HepG2 (cell line): ENCODE measurements around the gene RBM47. TPM values are rescaled to one million over a fixed set of nuclear protein-coding genes. Genes with fewer than 3 reads are reported as not detected.

ENCODE experiments used
- RBAK ChIP-seq: sonication (generic); formaldehyde crosslinking; IDR thresholded peaks from 2 replicates; pipeline ENCODE4 v1.5.1; 2020; ENCODE audit warnings: mild to moderate bottlenecking, missing genetic modification reagents
- RBFOX2 ChIP-seq: fragments of 200-400 bp; formaldehyde crosslinking; IDR thresholded peaks from 2 replicates; pipeline ENCODE4 v1.6.1; 2017; ENCODE audit warnings: low read depth, mild to moderate bottlenecking, low read length
- REPIN1 ChIP-seq: sonication (generic); formaldehyde crosslinking; IDR thresholded peaks from 2 replicates; pipeline ENCODE4 v1.8.0; 2022; ENCODE audit warnings: missing genetic modification reagents, low read depth, mild to moderate bottlenecking, borderline replicate concordance
- SMC3 ChIP-seq: IDR thresholded peaks from 2 replicates; pipeline ENCODE4 v1.6.1; 2011; ENCODE audit warnings: low read length, improper control_type of control experiment
- SOX13 ChIP-seq, 3 experiments: fragments of 450-650 bp in 1 of 3; sonication (generic) in 1 of 3; formaldehyde crosslinking in 1 of 3; IDR thresholded peaks in 2 of 3; conservative IDR thresholded peaks in 1 of 3; 2 replicates each; pipeline versions ENCODE4 v1.5.0 to v1.6.1; 2016 to 2020; ENCODE audit warnings: antibody characterized with exemption in 1 of 3, mild to moderate bottlenecking in 1 of 3, missing compliant biosample characterization in 1 of 3, missing genetic modification reagents in 1 of 3, moderate library complexity in 1 of 3
- SPEN ChIP-seq: sonication (generic); formaldehyde crosslinking; IDR thresholded peaks from 2 replicates; pipeline ENCODE4 v1.5.1; 2020; ENCODE audit warnings: low read depth, mild to moderate bottlenecking, missing genetic modification reagents
- TGIF2 ChIP-seq: IDR thresholded peaks from 2 replicates; pipeline ENCODE4 v1.6.1; 2016; ENCODE audit warnings: control low read depth, missing compliant biosample characterization
- ZNF737 ChIP-seq: sonication (generic); formaldehyde crosslinking; IDR thresholded peaks from 2 replicates; pipeline ENCODE4 v1.5.0; 2020; ENCODE audit warnings: missing genetic modification reagents, mild to moderate bottlenecking, borderline replicate concordance
- ZNF749 ChIP-seq: sonication (generic); formaldehyde crosslinking; IDR thresholded peaks from 2 replicates; pipeline ENCODE4 v1.8.0; 2022; ENCODE audit warnings: mild to moderate bottlenecking, missing genetic modification reagents, moderate library complexity, borderline replicate concordance
- polyA plus RNA-seq, 8 experiments: library from polyadenylated mRNA; depleted of rRNA in 3 of 8; stranded (reverse) in 7 of 8; unstranded in 1 of 8; fragments of >200 nt; fragmentation: Illumina TruSeq in 4 of 8; extraction: Trizol in 4 of 8; gene quantifications; 2 replicates each; pipeline versions ENCODE4 v1.2.1 to v1.2.3, GENCODE V29; 2011 to 2016; ENCODE audit warnings: low read depth in 4 of 8, missing spikeins in 1 of 8, mixed read lengths in 1 of 8; ENCODE audit not compliant: insufficient read depth in 1 of 8
- total RNA-seq, 5 experiments: library from RNA; depleted of rRNA; stranded (reverse); fragments of >200 nt; fragmentation: Illumina TruSeq; extraction: Trizol; gene quantifications; 2 replicates each; pipeline ENCODE4 v1.2.3, GENCODE V29; 2016; ENCODE audit warnings: low read depth in 1 of 5
- TF ChIP-seq, protein P1 (sequence below): sonication (generic); formaldehyde crosslinking; IDR thresholded peaks from 2 replicates; pipeline ENCODE4 v1.4.0; 2020; ENCODE audit warnings: mild to moderate bottlenecking, missing genetic modification reagents, borderline replicate concordance
- TF ChIP-seq, protein P2 (sequence below), 2 experiments: sonication (generic) in 1 of 2; formaldehyde crosslinking in 1 of 2; IDR thresholded peaks; 2 replicates each; pipeline versions ENCODE4 v1.4.0 to v1.6.1; 2016 to 2020; ENCODE audit warnings: borderline replicate concordance in 1 of 2, low read depth in 1 of 2, mild to moderate bottlenecking in 1 of 2, missing genetic modification reagents in 1 of 2
- TF ChIP-seq, protein P3 (sequence below): sonication (generic); formaldehyde crosslinking; IDR thresholded peaks from 2 replicates; pipeline ENCODE4 v1.4.0; 2020; ENCODE audit warnings: mild to moderate bottlenecking, missing genetic modification reagents

Gene RBM47
- total and polyA plus RNA-seq, 2 of the 13 experiments (the other 11 are each of a cell fraction or from before 2014, with no cell fraction given): 1.2 to 2.5 TPM

DNA sequence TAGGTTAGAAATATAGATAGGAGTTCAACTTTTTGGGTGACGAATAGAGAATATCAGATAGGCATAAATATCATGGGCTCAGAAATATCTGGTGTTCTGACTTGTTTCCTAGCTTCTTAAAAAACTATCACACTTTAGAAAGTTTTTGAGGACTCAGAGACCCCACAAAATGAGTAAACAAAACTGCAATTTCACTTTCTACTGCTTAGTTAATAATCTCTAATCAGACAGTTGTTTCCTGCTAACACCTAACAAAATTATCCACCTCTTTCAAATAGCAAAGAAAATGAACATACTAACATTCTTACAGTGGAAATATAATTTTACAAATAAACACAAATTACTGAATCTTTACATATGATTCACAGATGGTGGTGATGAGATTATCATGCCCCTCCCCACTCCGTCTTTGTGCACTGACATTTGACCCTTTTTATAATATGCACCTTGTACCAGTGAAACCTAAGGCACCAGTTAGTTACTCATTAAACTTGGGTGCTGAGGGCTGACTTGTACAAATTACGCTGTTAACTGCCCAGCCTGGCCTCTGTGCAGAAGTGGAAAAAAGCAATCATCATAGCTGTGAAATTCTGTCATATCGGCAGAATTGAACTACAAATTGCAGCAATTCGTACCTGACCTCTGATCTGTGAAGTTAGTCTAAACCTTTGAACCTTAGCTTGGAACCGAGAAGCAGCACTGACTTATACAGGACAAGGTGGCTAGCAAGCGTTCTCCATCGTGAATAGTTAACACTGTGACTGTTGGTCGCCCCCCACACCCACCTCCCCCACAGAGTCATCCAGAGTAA, 155.9 kb downstream of the RBM47 start (continued):
- TF ChIP-seq, protein P1, sequence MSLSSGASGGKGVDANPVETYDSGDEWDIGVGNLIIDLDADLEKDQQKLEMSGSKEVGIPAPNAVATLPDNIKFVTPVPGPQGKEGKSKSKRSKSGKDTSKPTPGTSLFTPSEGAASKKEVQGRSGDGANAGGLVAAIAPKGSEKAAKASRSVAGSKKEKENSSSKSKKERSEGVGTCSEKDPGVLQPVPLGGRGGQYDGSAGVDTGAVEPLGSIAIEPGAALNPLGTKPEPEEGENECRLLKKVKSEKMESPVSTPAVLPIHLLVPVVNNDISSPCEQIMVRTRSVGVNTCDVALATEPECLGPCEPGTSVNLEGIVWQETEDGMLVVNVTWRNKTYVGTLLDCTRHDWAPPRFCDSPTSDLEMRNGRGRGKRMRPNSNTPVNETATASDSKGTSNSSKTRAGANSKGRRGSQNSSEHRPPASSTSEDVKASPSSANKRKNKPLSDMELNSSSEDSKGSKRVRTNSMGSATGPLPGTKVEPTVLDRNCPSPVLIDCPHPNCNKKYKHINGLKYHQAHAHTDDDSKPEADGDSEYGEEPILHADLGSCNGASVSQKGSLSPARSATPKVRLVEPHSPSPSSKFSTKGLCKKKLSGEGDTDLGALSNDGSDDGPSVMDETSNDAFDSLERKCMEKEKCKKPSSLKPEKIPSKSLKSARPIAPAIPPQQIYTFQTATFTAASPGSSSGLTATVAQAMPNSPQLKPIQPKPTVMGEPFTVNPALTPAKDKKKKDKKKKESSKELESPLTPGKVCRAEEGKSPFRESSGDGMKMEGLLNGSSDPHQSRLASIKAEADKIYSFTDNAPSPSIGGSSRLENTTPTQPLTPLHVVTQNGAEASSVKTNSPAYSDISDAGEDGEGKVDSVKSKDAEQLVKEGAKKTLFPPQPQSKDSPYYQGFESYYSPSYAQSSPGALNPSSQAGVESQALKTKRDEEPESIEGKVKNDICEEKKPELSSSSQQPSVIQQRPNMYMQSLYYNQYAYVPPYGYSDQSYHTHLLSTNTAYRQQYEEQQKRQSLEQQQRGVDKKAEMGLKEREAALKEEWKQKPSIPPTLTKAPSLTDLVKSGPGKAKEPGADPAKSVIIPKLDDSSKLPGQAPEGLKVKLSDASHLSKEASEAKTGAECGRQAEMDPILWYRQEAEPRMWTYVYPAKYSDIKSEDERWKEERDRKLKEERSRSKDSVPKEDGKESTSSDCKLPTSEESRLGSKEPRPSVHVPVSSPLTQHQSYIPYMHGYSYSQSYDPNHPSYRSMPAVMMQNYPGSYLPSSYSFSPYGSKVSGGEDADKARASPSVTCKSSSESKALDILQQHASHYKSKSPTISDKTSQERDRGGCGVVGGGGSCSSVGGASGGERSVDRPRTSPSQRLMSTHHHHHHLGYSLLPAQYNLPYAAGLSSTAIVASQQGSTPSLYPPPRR (CRISPR knock-in tag): peak; percentile 100
- TF ChIP-seq SMC3 (peak; percentile 32; the same call in 1 of the 2 replicates), RBFOX2 (no peak), ZNF749 (CRISPR knock-in tag) (no peak), REPIN1 (CRISPR knock-in tag) (peak; percentile 97), TGIF2 (CRISPR knock-in tag) (no peak), RBAK (0 out of 2 replicates have a peak, but pooled peaks have one; percentile 44), ZNF737 (CRISPR knock-in tag) (no peak), SPEN (CRISPR knock-in tag) (no peak), SOX13 (IDR thresholded peaks at IDR 0.05) (peak; percentile 66), SOX13 (CRISPR knock-in tag; conservative IDR thresholded peaks at IDR 0.05 in 1 of 2, IDR thresholded peaks at IDR 0.05 in 1 of 2) (peak in 1 of 2 experiments; percentile 74; a peak in 2 of 4 replicates)
- TF ChIP-seq, protein P2, sequence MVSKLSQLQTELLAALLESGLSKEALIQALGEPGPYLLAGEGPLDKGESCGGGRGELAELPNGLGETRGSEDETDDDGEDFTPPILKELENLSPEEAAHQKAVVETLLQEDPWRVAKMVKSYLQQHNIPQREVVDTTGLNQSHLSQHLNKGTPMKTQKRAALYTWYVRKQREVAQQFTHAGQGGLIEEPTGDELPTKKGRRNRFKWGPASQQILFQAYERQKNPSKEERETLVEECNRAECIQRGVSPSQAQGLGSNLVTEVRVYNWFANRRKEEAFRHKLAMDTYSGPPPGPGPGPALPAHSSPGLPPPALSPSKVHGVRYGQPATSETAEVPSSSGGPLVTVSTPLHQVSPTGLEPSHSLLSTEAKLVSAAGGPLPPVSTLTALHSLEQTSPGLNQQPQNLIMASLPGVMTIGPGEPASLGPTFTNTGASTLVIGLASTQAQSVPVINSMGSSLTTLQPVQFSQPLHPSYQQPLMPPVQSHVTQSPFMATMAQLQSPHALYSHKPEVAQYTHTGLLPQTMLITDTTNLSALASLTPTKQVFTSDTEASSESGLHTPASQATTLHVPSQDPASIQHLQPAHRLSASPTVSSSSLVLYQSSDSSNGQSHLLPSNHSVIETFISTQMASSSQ (IDR thresholded peaks at IDR 0.05; ENCODE audit: low read depth): peak; percentile 97
- TF ChIP-seq, protein P2 (CRISPR knock-in tag; IDR thresholded peaks at IDR 0.05; ENCODE audit: borderline replicate concordance): peak; percentile 98
- TF ChIP-seq, protein P3, sequence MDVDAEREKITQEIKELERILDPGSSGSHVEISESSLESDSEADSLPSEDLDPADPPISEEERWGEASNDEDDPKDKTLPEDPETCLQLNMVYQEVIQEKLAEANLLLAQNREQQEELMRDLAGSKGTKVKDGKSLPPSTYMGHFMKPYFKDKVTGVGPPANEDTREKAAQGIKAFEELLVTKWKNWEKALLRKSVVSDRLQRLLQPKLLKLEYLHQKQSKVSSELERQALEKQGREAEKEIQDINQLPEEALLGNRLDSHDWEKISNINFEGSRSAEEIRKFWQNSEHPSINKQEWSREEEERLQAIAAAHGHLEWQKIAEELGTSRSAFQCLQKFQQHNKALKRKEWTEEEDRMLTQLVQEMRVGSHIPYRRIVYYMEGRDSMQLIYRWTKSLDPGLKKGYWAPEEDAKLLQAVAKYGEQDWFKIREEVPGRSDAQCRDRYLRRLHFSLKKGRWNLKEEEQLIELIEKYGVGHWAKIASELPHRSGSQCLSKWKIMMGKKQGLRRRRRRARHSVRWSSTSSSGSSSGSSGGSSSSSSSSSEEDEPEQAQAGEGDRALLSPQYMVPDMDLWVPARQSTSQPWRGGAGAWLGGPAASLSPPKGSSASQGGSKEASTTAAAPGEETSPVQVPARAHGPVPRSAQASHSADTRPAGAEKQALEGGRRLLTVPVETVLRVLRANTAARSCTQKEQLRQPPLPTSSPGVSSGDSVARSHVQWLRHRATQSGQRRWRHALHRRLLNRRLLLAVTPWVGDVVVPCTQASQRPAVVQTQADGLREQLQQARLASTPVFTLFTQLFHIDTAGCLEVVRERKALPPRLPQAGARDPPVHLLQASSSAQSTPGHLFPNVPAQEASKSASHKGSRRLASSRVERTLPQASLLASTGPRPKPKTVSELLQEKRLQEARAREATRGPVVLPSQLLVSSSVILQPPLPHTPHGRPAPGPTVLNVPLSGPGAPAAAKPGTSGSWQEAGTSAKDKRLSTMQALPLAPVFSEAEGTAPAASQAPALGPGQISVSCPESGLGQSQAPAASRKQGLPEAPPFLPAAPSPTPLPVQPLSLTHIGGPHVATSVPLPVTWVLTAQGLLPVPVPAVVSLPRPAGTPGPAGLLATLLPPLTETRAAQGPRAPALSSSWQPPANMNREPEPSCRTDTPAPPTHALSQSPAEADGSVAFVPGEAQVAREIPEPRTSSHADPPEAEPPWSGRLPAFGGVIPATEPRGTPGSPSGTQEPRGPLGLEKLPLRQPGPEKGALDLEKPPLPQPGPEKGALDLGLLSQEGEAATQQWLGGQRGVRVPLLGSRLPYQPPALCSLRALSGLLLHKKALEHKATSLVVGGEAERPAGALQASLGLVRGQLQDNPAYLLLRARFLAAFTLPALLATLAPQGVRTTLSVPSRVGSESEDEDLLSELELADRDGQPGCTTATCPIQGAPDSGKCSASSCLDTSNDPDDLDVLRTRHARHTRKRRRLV (CRISPR knock-in tag): no peak
